Medulla oblongata (tissue), 1 donor: ENCODE results near the gene IQSEC3.
"Not testable (repeated sequence)": the region's sequence is repeated elsewhere in the genome, so short reads cannot be mapped to it uniquely, and the experiment has no call there.

Experiments
- DNase-seq: peaks from one replicate; pipeline ENCODE4 v3.0.0-alpha.2; 2015; ENCODE audit errors: extremely low spot score

Gene IQSEC3

DNA sequence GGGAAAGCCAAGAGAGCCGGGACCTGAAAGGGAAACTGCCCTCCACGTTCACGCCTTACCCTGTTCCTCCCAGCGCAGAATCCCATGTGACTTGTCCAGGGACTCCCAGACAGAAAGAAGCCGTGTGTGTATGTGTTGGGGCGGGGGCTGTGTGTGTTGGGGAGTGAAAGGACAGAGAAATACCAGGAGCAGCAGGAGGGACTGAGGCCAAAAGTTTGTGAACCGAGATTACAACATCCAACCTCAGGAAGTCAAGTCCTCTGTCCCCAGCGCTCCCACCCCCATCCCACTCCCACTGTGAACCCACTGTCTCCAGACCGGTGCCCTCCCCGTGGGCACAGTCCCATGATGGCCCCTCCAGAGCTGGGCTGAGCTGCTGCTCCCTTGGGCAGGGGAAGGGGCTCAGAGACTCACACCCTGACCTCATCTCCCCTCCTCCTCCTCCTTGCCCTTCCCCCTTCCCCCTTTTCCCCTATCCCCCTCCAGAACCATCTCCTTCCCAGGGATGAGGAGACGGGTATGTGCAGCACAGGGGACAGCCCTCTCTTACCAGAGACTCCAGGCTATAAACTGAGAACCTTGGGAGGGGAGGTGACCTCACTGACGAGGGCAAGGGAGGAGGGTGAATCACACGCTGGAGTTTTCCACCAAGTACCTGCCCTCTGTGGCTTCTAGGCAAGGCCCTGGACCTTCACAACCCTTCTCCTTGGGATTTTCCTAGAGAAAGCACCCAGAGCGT lies 147.6 kb downstream of the IQSEC3 start, which contains the start of gene SLC6A12:
SLC6A12 (minus strand) TSS at position 155 of the 739 bp plus-strand sequence. CDS start 4,171 bp downstream, outside the sequence.
- no peak for DNase-seq

DNA sequence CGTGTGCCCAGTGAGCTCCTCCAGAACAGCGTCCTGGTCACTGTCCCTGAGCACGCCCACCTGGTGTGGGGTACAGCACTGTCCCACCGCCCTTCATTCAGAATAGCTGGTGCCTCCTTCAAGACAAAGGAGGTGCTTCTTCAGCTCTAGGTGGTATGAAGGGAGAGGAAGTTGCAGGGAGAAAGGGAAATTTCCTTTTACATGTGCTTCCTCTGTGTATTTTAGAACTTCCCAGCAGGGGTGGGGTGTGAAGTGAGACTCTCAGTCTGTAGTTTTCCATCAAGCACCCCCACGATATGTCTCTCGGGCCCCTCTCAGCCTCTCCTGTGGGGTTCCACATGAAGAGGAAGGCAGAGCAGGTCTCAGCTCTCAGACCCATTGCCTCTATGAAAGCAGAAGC lies 148.5 kb downstream of the IQSEC3 start:
- no peak for DNase-seq

DNA sequence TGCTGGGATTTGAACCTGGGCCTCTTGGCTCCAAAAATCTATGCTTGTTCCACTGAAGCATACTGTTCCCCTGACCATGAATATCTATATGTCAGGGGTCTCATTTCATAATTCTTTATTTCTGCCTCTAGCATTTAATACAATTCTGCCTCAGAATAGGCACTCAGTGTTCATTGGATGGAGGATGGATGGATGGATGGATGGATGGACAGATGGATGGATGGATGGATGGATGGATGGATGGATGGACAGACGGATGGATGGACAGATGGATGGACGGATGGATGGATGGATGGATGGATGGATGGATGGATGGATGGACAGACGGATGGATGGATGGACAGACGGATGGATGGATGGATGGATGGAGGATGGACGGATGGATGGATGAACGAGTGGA lies 150.5 kb downstream of the IQSEC3 start:
- not testable (repeated sequence) for DNase-seq

DNA sequence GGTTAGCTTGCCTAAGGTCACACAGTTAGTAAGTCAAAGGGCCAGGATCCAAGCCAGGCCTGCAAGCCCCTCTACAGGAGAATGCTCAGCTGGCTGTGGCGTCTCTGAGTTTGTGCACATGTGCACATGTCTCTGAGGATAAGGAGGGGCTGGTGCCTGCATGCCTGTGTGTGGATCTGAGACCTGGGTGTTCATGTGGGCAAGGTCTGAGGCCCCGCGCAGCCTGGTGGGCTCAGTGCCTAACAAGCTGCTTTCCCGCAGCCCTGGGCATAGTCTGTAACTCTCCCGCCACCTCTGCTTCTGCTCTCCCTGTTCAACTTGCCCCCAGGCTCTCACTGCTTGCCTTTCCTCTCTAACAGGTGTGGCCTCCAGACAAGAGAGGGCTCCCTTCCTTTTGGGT lies 151.7 kb downstream of the IQSEC3 start:
- DNase-seq, result no peak

DNA sequence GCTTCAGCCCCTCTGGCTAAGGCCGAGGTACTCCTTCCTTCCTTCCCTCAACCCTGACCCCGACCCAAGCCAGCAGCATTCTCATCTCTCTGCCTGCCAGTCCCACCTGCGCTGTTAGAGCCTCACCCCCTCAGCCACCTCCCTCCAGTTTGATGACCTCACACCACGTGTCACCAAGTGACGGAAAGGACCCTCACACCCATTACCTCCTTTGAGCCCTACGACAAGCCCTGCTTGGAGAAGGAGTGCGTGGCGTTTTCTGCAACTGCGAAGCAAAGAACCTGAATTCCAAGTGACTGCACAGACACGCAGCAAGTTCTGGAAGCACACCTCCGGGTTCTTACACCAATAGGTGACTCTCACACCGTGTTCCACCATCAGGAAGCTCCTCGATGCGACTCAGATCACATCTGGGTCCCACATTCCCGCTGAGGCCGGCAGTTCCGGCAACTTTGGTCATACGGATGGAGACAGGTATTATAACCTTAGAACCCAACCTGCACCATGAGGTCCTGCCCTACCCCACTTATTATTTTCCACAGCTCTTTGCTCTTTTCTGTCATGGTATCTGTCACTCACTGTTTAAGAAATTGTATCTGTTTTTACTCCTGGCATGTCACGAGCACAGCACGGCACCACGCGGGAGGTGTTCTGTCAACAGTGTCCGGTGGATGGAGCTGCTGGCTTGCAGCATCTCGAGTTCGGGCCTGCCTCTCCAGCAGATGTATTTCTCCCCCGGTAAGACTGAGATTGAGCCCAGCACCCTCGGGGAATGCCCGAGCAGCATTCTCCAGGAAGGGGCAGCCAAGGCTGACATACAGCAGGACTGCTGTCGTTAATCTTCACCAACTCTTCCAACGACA lies 152.4 kb downstream of the IQSEC3 start:
- no peak for DNase-seq

GRCh38 chr12:219891-220352 lies 153.4 kb downstream of the IQSEC3 start:
- peak; percentile 62 for DNase-seq

DNA sequence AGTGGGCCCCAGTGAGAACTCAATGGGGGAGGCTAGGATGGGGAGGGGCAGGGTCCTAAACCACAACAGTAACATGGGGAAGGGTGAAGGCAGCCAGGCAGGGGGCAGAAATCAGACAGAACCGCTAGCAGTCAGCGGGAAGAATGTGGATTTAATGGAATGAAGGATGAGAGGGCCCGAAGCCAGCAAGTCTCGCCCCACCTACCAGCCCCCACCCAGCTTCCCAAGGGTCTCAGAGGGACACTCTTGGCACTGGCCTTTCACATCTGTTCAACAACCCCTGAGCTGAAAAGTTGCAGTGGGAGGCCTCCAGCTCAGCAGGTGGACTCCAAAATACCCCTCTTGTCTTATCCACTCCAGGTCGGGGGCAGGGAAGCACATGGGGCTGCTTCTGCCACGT lies 153.9 kb downstream of the IQSEC3 start:
- no peak for DNase-seq

DNA sequence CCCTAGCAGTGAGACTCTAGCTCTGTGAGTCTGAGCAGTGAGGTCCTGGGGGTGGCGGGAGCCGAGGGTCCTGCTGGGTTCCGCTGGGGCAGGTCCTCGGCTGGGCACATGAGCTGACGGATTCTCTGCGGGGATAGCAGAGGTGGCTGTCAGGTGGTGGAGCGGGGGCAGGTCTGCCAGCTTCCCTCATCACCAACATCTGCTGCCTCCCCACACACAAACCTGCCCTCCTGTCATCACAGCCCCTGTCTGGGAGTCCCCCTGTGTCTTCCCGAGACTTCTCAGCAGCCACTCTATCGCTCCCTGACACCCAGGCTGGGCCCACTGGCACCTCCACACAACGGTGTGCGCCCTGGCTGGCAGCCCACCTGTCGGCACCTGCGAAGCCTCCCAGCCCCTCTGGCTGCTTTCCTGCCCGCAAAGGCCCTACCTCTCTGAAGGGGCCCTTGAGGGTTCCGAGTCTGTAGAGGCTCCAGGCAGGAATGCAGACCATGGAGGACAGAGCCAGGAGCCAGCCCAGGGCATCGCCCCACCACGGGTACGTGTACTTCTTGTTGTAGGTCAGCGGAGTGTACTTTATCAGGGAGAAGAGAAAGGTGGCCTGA lies 154.5 kb downstream of the IQSEC3 start:
- no peak for DNase-seq

GRCh38 chr12:221736-222135 lies 155.2 kb downstream of the IQSEC3 start:
- no peak for DNase-seq

GRCh38 chr12:223841-224240 lies 157.3 kb downstream of the IQSEC3 start:
- no peak for DNase-seq

DNA sequence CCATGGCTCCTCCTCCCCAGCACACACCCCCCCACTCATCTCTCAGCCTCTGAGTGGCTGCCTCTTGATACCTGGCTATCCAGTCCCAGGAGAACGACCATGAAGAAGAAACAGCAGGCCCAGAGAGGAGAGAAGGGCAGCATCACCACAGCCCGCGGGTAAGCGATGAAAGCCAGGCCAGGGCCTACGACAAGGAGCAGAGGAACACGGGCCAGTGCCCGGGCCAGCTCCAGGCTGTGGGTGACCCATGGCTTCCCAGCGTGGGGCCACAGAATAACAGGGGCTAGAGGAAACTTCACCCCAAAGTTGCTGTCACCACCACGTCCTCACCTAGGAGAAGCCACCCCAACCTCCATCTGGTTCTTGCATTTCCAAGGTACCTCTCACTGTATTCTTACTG lies 157.8 kb downstream of the IQSEC3 start:
- DNase-seq, result no peak

- DNase-seq, result no peak
These were observed 158.4 kb downstream of the IQSEC3 start for GRCh38 chr12:225012-225411.

GRCh38 chr12:226401-226800 lies 159.8 kb downstream of the IQSEC3 start:
- DNase-seq, result no peak

DNA sequence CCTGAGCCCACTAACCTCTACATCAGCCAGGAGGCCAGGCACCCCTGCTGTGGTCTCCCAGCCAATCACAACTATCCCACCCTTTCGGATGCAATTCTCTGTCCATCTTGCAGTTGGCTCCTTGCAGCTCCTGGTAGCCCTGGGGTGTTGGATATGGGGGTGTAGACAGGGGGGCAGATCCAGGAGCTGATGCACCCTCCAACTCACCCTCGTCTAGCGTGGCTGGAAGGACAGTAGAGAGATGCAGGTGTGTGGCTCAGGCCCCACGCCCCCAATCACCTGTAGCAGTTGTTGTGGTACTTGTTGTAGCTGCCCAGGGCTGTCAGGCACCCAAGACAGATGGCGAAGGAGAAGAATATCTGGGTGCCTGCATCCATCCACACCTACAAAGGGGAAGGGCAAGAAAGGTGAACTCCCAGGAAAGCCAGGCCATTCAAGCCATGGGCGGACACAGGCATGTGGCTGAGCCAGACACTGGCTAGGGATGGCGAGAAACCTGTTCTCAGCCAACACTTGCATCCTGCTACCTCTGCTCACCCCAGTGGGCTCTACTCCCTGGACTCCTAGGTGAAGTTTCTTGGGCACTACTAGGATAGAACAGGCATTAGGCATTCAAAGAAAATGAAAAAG lies 160.8 kb downstream of the IQSEC3 start:
- DNase-seq, result no peak
